ENCODE data around the gene PIK3C2A. TPM values are rescaled to one million over a fixed set of nuclear protein-coding genes. Genes with fewer than 3 reads are reported as not detected.
"Not testable (repeated sequence)": the region's sequence is repeated elsewhere in the genome, so short reads cannot be mapped to it uniquely, and the experiment has no call there.

The PIK3C2A gene
- total and polyA plus RNA-seq, 4 donors = 13.6 to 103 (median 39.0) TPM

DNA sequence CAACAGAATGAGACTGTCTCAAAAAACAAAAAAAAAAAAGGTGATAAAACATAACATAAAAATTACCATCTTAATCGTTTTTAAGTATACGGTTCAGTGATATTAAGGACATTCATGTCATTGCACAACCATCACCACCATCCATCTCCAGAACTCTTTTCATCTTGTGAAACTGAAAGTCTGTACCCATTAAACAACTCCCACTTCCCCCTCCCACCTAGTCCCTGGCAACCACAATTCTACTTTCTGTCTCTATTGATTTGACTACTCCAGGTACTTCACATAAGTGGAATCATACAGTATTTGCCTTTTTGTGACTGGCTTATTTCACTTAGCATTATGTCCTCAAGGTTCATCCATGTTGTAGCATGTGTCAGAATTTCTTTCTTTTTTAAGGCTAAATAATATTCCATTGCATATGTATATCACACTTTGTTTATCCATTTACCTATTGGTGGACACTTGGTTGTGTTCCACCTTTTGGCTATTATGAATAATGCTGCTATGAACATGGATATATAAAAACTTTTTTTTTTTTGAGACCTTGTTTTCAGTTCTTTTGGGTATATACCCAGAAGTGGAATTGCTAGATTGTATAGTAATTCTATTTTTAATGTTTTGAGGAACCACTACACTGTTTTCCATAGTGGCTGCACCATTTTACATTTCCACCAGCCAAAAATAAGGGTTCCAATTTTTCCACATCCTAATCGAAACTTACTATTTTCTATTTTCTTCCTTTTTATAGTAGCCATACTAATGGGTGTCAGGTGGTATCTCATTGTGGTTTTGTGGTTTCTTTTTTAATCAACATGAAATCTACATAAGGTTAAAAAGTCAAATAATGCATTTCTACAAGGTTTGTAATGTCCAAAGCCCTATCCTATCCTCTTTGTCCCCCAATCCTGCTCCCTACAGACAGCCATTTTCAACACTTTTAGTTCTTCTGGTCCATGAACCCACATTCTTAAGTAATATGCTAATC, 23.4 kb upstream of the PIK3C2A start:
- Histone ChIP-seq H3K27ac (ENCODE audit: low read depth in 1 of 2, low read length in 1 of 2) (no peak overlapping the region), H3K27me3 (ENCODE audit: control insufficient read depth in 3 of 3, insufficient read depth in 3 of 3, low read length in 2 of 3) (no peaks in the 10 kb centered on the region), H3K9ac (ENCODE audit: insufficient read depth in 1 of 2, low read length in 2 of 2) (no peak overlapping the region), H3K4me3 (no peak overlapping the region), H3K36me3 (ENCODE audit: control insufficient read depth in 4 of 4, insufficient read depth in 4 of 4, low read length in 4 of 4) (peaks cover 0 to 4% (median 0%) of the 10 kb centered on the region in 4 donors), H3K4me1 (ENCODE audit: control insufficient read depth in 5 of 5, insufficient read depth in 5 of 5, low read length in 5 of 5) (no peaks in the 10 kb centered on the region), H3K9me3 (ENCODE audit: control insufficient read depth in 4 of 4, insufficient read depth in 3 of 4, low read length in 3 of 4) (no peaks in the 10 kb centered on the region)
- no peak for TF ChIP-seq CTCF (IDR thresholded peaks at IDR 0.05; ENCODE audit: control extremely low read depth, extremely low read depth)
- 35 to 54% methylated on average over 3 of the region's 3 CpGs for WGBS, 2 donors
- DNase-seq (no peak), ATAC-seq (ENCODE audit: insufficient read depth, low FRiP score) (no peak)

DNA sequence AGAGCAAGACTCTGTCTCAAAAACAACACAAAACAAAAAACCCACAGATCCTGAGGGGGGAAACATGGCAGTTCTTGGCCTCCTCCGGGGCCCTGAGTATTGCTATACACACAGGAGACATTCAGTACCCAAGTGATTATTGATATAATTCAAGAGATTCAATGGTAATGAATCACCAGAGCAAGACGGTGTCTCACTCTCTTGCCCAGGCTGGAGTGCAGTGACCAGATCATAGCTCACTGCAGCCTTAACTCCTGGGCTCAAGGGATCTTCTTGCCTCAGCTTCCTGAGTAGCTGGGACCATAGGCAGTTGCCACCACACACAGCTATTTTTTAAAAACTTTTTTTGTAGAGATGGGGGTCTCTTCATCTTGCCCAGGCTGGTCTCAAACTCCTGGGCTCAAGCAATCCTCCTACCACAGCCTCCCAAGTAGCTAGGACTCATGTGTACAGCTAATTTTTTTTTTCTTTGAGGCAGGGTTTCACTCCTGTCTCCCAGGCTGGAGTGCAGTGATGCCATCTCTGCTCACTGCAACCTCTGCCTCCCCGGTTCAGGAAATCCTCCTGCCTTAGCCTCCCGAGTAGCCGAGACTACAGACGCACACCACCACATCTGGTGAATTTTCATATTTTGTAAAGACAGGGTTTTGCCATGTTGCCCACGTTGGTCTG, 21.8 kb upstream of the PIK3C2A start:
- peaks cover 0 to 4% (median 0%) of the 10 kb centered on the region in 4 donors for H3K36me3 ChIP-seq (ENCODE audit: control insufficient read depth in 4 of 4, insufficient read depth in 4 of 4, low read length in 4 of 4)
- no peak for ATAC-seq (ENCODE audit: insufficient read depth, low FRiP score)
- no peak overlapping the region for H3K27ac ChIP-seq (ENCODE audit: low read depth in 1 of 2, low read length in 1 of 2)
- H3K9me3 ChIP-seq (ENCODE audit: control insufficient read depth in 4 of 4, insufficient read depth in 3 of 4, low read length in 3 of 4) = no peaks in the 10 kb centered on the region
- H3K27me3 ChIP-seq (ENCODE audit: control insufficient read depth in 3 of 3, insufficient read depth in 3 of 3, low read length in 2 of 3) = no peaks in the 10 kb centered on the region
- H3K4me3 ChIP-seq = no peak overlapping the region
- no peak for TF ChIP-seq CTCF (IDR thresholded peaks at IDR 0.05; ENCODE audit: control extremely low read depth, extremely low read depth)
- 75 to 79% methylated on average over 7 of the region's 7 CpGs for WGBS, 2 donors
- no peak for DNase-seq
- peaks cover 0 to 2% (median 0%) of the 10 kb centered on the region in 5 donors for H3K4me1 ChIP-seq (ENCODE audit: control insufficient read depth in 5 of 5, insufficient read depth in 5 of 5, low read length in 5 of 5)
- H3K9ac ChIP-seq (ENCODE audit: insufficient read depth in 1 of 2, low read length in 2 of 2) = no peak overlapping the region

- not testable (repeated sequence) for H3K27me3 ChIP-seq (ENCODE audit: control insufficient read depth in 3 of 3, insufficient read depth in 3 of 3, low read length in 2 of 3); ATAC-seq (ENCODE audit: insufficient read depth, low FRiP score); H3K4me3 ChIP-seq; H3K27ac ChIP-seq (ENCODE audit: low read depth in 1 of 2, low read length in 1 of 2); H3K4me1 ChIP-seq (ENCODE audit: control insufficient read depth in 5 of 5, insufficient read depth in 5 of 5, low read length in 5 of 5); H3K36me3 ChIP-seq (ENCODE audit: control insufficient read depth in 4 of 4, insufficient read depth in 4 of 4, low read length in 4 of 4); DNase-seq; H3K9me3 ChIP-seq (ENCODE audit: control insufficient read depth in 4 of 4, insufficient read depth in 3 of 4, low read length in 3 of 4); H3K9ac ChIP-seq (ENCODE audit: insufficient read depth in 1 of 2, low read length in 2 of 2)
- 95 to 97% methylated on average over 35 to 38 of the region's 38 CpGs for WGBS, 2 donors
These were observed 20.6 kb upstream of the PIK3C2A start for GRCh38 chr11:17228186-17228925.

Measured in lung (tissue), 12 donors.